Measurements from ENCODE around the gene MLH1. TPM values are rescaled to one million over a fixed set of nuclear protein-coding genes. Genes with fewer than 3 reads are reported as not detected.

The MLH1 gene
- polyA plus RNA-seq, 2 of the 4 experiments (the other 2 are of a cell fraction), result 61.8 to 73.1 TPM

DNA sequence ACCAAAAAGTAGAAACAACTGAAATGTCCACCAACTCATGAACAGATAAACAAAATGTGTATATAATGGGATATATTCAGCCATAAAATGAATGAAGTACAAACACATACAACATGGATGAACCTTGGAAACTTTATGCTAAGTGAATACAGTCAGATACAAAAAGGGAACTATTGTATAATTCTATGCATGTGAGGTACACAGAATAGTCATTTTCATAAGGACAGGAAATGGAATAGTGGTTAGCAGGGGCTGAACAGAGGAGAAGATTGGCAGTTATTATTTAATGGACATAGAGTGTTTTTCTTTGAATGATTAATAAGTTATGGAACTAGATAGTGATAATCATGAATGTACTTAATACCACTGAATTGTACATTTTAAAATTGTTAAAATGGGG lies 28.5 kb upstream of the MLH1 start:
- no peak overlapping the region for H3K27ac ChIP-seq
- ATAC-seq (no peak), FAIRE-seq (no peak), DNase-seq (ENCODE audit: low read depth in 1 of 2, low spot score in 1 of 2) (no peak)
- H3K4me2 ChIP-seq, result no peak overlapping the region
- H3K9me3 ChIP-seq, result no peaks in the 10 kb centered on the region
- TF ChIP-seq HEYL (CRISPR knock-in tag; IDR thresholded peaks at IDR 0.05) (no peak), HOXB13 (CRISPR knock-in tag; IDR thresholded peaks at IDR 0.05; ENCODE audit: low read depth) (no peak), KDM5A (IDR thresholded peaks at IDR 0.05) (no peak), RAD21 (conservative IDR thresholded peaks at IDR 0.05 in 1 of 2, IDR thresholded peaks at IDR 0.05 in 1 of 2) (no peak), CHD2 (IDR thresholded peaks at IDR 0.05; ENCODE audit: low read length, partially characterized antibody) (no peak), NFE2L2 (conservative IDR thresholded peaks at IDR 0.05; ENCODE audit: low read length) (no peak), JUNB (IDR thresholded peaks at IDR 0.05) (no peak), TFCP2L1 (CRISPR knock-in tag; IDR thresholded peaks at IDR 0.05) (no peak), MAFK (IDR thresholded peaks at IDR 0.05; ENCODE audit: partially characterized antibody) (no peak)
- TF ChIP-seq, protein P1, sequence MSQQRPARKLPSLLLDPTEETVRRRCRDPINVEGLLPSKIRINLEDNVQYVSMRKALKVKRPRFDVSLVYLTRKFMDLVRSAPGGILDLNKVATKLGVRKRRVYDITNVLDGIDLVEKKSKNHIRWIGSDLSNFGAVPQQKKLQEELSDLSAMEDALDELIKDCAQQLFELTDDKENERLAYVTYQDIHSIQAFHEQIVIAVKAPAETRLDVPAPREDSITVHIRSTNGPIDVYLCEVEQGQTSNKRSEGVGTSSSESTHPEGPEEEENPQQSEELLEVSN (IDR thresholded peaks at IDR 0.05; ENCODE audit: borderline replicate concordance, low read depth), result no peak
- TF ChIP-seq, protein P2, sequence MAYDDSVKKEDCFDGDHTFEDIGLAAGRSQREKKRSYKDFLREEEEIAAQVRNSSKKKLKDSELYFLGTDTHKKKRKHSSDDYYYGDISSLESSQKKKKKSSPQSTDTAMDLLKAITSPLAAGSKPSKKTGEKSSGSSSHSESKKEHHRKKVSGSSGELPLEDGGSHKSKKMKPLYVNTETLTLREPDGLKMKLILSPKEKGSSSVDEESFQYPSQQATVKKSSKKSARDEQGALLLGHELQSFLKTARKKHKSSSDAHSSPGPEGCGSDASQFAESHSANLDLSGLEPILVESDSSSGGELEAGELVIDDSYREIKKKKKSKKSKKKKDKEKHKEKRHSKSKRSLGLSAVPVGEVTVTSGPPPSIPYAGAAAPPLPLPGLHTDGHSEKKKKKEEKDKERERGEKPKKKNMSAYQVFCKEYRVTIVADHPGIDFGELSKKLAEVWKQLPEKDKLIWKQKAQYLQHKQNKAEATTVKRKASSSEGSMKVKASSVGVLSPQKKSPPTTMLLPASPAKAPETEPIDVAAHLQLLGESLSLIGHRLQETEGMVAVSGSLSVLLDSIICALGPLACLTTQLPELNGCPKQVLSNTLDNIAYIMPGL (CRISPR knock-in tag; IDR thresholded peaks at IDR 0.05; ENCODE audit: borderline replicate concordance), result no peak
- TF ChIP-seq, protein P3, sequence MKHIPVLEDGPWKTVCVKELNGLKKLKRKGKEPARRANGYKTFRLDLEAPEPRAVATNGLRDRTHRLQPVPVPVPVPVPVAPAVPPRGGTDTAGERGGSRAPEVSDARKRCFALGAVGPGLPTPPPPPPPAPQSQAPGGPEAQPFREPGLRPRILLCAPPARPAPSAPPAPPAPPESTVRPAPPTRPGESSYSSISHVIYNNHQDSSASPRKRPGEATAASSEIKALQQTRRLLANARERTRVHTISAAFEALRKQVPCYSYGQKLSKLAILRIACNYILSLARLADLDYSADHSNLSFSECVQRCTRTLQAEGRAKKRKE (CRISPR knock-in tag; IDR thresholded peaks at IDR 0.05; ENCODE audit: low read depth), result no peak
- no peak overlapping the region for H3K4me3 ChIP-seq
- ChIA-PET CTCF (interaction anchor here (0.6 kb wide), 1 partner anchor 405 kb away, joined by 3 read pairs; no protein-coding TSS in a partner anchor), POLR2A (no interaction called here)
- H3K4me1 ChIP-seq, result peaks cover 4% of the 10 kb centered on the region

DNA sequence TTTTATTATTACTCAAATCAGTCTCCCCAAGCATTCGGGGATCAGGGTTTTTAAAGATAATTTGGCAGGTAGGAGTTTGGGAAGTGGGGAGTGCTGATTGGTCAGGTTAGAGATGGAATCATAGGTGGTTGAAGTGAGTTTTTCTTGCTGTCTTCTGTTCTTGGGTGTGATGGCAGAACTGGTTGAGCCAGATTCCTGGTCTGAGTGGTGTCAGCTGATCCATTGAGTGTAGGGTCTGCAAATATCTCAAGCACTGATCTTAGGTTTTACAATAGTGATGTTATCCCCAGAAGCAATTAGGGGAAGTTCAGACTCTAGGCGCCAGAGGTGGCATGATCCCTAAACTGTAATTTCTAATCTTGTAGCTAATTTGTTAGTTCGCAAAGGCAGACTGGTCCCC lies 27.9 kb upstream of the MLH1 start:
- Histone ChIP-seq H3K4me1 (peaks cover 9% of the 10 kb centered on the region), H3K27ac (no peak overlapping the region), H3K4me3 (no peak overlapping the region), H3K4me2 (no peak overlapping the region), H3K9me3 (no peaks in the 10 kb centered on the region)
- POLR2A ChIA-PET, result no interaction called here
- ATAC-seq (no peak), DNase-seq (ENCODE audit: low read depth in 1 of 2, low spot score in 1 of 2) (no peak), FAIRE-seq (no peak)
- WGBS (ENCODE audit: missing lambda C conversion rate), result 82% methylated on average over 3 of the region's 3 CpGs
- TF ChIP-seq, protein P4, sequence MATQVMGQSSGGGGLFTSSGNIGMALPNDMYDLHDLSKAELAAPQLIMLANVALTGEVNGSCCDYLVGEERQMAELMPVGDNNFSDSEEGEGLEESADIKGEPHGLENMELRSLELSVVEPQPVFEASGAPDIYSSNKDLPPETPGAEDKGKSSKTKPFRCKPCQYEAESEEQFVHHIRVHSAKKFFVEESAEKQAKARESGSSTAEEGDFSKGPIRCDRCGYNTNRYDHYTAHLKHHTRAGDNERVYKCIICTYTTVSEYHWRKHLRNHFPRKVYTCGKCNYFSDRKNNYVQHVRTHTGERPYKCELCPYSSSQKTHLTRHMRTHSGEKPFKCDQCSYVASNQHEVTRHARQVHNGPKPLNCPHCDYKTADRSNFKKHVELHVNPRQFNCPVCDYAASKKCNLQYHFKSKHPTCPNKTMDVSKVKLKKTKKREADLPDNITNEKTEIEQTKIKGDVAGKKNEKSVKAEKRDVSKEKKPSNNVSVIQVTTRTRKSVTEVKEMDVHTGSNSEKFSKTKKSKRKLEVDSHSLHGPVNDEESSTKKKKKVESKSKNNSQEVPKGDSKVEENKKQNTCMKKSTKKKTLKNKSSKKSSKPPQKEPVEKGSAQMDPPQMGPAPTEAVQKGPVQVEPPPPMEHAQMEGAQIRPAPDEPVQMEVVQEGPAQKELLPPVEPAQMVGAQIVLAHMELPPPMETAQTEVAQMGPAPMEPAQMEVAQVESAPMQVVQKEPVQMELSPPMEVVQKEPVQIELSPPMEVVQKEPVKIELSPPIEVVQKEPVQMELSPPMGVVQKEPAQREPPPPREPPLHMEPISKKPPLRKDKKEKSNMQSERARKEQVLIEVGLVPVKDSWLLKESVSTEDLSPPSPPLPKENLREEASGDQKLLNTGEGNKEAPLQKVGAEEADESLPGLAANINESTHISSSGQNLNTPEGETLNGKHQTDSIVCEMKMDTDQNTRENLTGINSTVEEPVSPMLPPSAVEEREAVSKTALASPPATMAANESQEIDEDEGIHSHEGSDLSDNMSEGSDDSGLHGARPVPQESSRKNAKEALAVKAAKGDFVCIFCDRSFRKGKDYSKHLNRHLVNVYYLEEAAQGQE (IDR thresholded peaks at IDR 0.05), result no peak
- TF ChIP-seq, protein P3 (CRISPR knock-in tag; IDR thresholded peaks at IDR 0.05; ENCODE audit: low read depth), result no peak
- TF ChIP-seq HEYL (CRISPR knock-in tag; IDR thresholded peaks at IDR 0.05), result no peak
- TF ChIP-seq RAD21 (conservative IDR thresholded peaks at IDR 0.05 in 1 of 2, IDR thresholded peaks at IDR 0.05 in 1 of 2), result no peak
- CTCF ChIA-PET, result interaction anchor here (0.7 kb wide), 1 partner anchor 173 kb away, joined by 3 read pairs; no protein-coding TSS in a partner anchor

DNA sequence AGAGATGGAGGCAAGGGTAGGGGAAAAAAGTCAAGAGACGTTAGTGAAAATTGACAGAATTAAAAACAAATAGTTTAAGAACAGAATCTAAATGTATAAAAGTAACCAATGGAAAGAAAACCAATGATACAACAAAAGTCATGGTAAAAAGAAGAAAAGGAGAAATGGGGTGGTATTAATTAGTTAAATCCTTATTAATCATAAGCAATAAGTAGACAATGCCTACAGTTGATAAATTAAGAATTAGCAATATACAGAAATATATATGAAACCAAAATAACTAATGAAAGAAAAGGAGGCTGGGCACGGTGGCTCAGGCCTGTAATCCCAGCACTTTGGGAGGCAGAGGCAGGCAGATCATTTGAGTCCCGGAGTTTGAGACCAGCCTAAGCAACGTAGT lies 24.2 kb upstream of the MLH1 start:
- DNase-seq (ENCODE audit: low read depth in 1 of 2, low spot score in 1 of 2) (no peak), ATAC-seq (no peak), FAIRE-seq (no peak)
- no peak overlapping the region for H3K27ac ChIP-seq
- no peaks in the 10 kb centered on the region for H3K9me3 ChIP-seq
- peaks cover 9% of the 10 kb centered on the region for H3K4me1 ChIP-seq
- no peak overlapping the region for H3K4me3 ChIP-seq
- WGBS (ENCODE audit: missing lambda C conversion rate), result 89% methylated on average over 4 of the region's 4 CpGs
- ChIA-PET CTCF (interaction anchor here (1.2 kb wide), 2 partner anchors 11 to 240 kb away, joined by 3 to 6 read pairs; no protein-coding TSS in a partner anchor), POLR2A (no interaction called here)
- no peak overlapping the region for H3K4me2 ChIP-seq
- TF ChIP-seq, protein P5, sequence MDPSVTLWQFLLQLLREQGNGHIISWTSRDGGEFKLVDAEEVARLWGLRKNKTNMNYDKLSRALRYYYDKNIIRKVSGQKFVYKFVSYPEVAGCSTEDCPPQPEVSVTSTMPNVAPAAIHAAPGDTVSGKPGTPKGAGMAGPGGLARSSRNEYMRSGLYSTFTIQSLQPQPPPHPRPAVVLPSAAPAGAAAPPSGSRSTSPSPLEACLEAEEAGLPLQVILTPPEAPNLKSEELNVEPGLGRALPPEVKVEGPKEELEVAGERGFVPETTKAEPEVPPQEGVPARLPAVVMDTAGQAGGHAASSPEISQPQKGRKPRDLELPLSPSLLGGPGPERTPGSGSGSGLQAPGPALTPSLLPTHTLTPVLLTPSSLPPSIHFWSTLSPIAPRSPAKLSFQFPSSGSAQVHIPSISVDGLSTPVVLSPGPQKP (IDR thresholded peaks at IDR 0.05; ENCODE audit: low read depth, low read length), result no peak
- TF ChIP-seq SREBF2 (IDR thresholded peaks at IDR 0.05) (no peak), CEBPB (IDR thresholded peaks at IDR 0.05) (no peak)
- TF ChIP-seq, protein P6, sequence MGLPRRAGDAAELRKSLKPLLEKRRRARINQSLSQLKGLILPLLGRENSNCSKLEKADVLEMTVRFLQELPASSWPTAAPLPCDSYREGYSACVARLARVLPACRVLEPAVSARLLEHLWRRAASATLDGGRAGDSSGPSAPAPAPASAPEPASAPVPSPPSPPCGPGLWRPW (IDR thresholded peaks at IDR 0.05), result no peak

Measured in A549 (cell line).